ENCODE measurements around the gene PSME2.

The PSME2 gene

GRCh38 chr14:24184104-24184970 lies 37.9 kb upstream of the PSME2 start:
- peaks cover 7% of the 10 kb centered on the region for H3K36me3 Mint-ChIP-seq
- H3K27ac Mint-ChIP-seq = no peak overlapping the region
- no peaks in the 10 kb centered on the region for H3K27me3 Mint-ChIP-seq
- no peak overlapping the region for H3K4me3 Mint-ChIP-seq
- H3K4me1 Mint-ChIP-seq = peaks cover 29% of the 10 kb centered on the region
- H3K9me3 Mint-ChIP-seq = no peaks in the 10 kb centered on the region

GRCh38 chr14:24183014-24183481 lies 36.6 kb upstream of the PSME2 start:
- no peaks in the 10 kb centered on the region for H3K27me3 Mint-ChIP-seq
- peaks cover 7% of the 10 kb centered on the region for H3K36me3 Mint-ChIP-seq
- H3K4me1 Mint-ChIP-seq = peaks cover 20% of the 10 kb centered on the region
- no peak overlapping the region for H3K27ac Mint-ChIP-seq
- H3K9me3 Mint-ChIP-seq = no peaks in the 10 kb centered on the region
- H3K4me3 Mint-ChIP-seq = no peak overlapping the region

GRCh38 chr14:24182110-24182882 lies 35.9 kb upstream of the PSME2 start:
- no peaks in the 10 kb centered on the region for H3K27me3 Mint-ChIP-seq
- H3K4me3 Mint-ChIP-seq = no peak overlapping the region
- peak overlapping the region; percentile 83 for H3K27ac Mint-ChIP-seq
- no peaks in the 10 kb centered on the region for H3K9me3 Mint-ChIP-seq
- H3K4me1 Mint-ChIP-seq = peaks cover 12% of the 10 kb centered on the region
- H3K36me3 Mint-ChIP-seq = peaks cover 4% of the 10 kb centered on the region

GRCh38 chr14:24181371-24182077 lies 35.1 kb upstream of the PSME2 start:
- no peaks in the 10 kb centered on the region for H3K27me3 Mint-ChIP-seq
- peaks cover 8% of the 10 kb centered on the region for H3K4me1 Mint-ChIP-seq

GRCh38 chr14:24179961-24180796 lies 33.8 kb upstream of the PSME2 start:
- H3K4me1 Mint-ChIP-seq = peaks cover 5% of the 10 kb centered on the region
- peaks cover 4% of the 10 kb centered on the region for H3K36me3 Mint-ChIP-seq
- H3K27me3 Mint-ChIP-seq = no peaks in the 10 kb centered on the region
- H3K9me3 Mint-ChIP-seq = no peaks in the 10 kb centered on the region
- H3K4me3 Mint-ChIP-seq = no peak overlapping the region
- peak overlapping the region; percentile 46 for H3K27ac Mint-ChIP-seq

More at GRCh38 chr14:24181371-24182077, 35.1 kb upstream of the PSME2 start:
- Mint-ChIP-seq H3K9me3 (no peaks in the 10 kb centered on the region), H3K36me3 (peaks cover 4% of the 10 kb centered on the region), H3K27ac (peak overlapping the region; percentile 32), H3K4me3 (no peak overlapping the region)

- Mint-ChIP-seq H3K9me3 (no peaks in the 10 kb centered on the region), H3K36me3 (peaks cover 4% of the 10 kb centered on the region), H3K27me3 (no peaks in the 10 kb centered on the region), H3K4me3 (no peak overlapping the region), H3K27ac (no peak overlapping the region), H3K4me1 (peaks cover 5% of the 10 kb centered on the region)
Measured at GRCh38 chr14:24179294-24179960, 33.0 kb upstream of the PSME2 start.

- peaks cover 5% of the 10 kb centered on the region for H3K4me1 Mint-ChIP-seq
- no peaks in the 10 kb centered on the region for H3K27me3 Mint-ChIP-seq
- peaks cover 4% of the 10 kb centered on the region for H3K36me3 Mint-ChIP-seq
- H3K9me3 Mint-ChIP-seq = no peaks in the 10 kb centered on the region
- no peak overlapping the region for H3K27ac Mint-ChIP-seq
- no peak overlapping the region for H3K4me3 Mint-ChIP-seq
Measured at GRCh38 chr14:24178399-24179178, 32.2 kb upstream of the PSME2 start.

GRCh38 chr14:24177891-24178290 lies 31.5 kb upstream of the PSME2 start:
- Mint-ChIP-seq H3K9me3 (no peaks in the 10 kb centered on the region), H3K36me3 (peaks cover 4% of the 10 kb centered on the region), H3K27ac (no peak overlapping the region), H3K4me3 (no peak overlapping the region), H3K27me3 (no peaks in the 10 kb centered on the region), H3K4me1 (peaks cover 7% of the 10 kb centered on the region)

GRCh38 chr14:24177041-24177825 lies 30.8 kb upstream of the PSME2 start:
- H3K36me3 Mint-ChIP-seq = peaks cover 2% of the 10 kb centered on the region
- H3K27ac Mint-ChIP-seq = no peak overlapping the region
- H3K4me3 Mint-ChIP-seq = no peak overlapping the region
- H3K4me1 Mint-ChIP-seq = peaks cover 6% of the 10 kb centered on the region
- H3K27me3 Mint-ChIP-seq = no peaks in the 10 kb centered on the region
- H3K9me3 Mint-ChIP-seq = no peaks in the 10 kb centered on the region

- H3K9me3 Mint-ChIP-seq = no peaks in the 10 kb centered on the region
- H3K4me1 Mint-ChIP-seq = peaks cover 10% of the 10 kb centered on the region
- H3K4me3 Mint-ChIP-seq = no peak overlapping the region
- no peak overlapping the region for H3K27ac Mint-ChIP-seq
- H3K27me3 Mint-ChIP-seq = no peaks in the 10 kb centered on the region
- peaks cover 2% of the 10 kb centered on the region for H3K36me3 Mint-ChIP-seq
Measured at GRCh38 chr14:24176599-24176998, 30.2 kb upstream of the PSME2 start.

- Mint-ChIP-seq H3K27ac (peak overlapping the region; percentile 32), H3K4me3 (peak overlapping the region; percentile 15), H3K36me3 (peaks cover 8% of the 10 kb centered on the region), H3K27me3 (no peaks in the 10 kb centered on the region), H3K4me1 (peaks cover 29% of the 10 kb centered on the region), H3K9me3 (no peaks in the 10 kb centered on the region)
Measured at GRCh38 chr14:24172871-24173281, 26.5 kb upstream of the PSME2 start.

- H3K9me3 Mint-ChIP-seq = no peaks in the 10 kb centered on the region
- peak overlapping the region; percentile 84 for H3K4me3 Mint-ChIP-seq
- H3K27ac Mint-ChIP-seq = no peak overlapping the region
- H3K36me3 Mint-ChIP-seq = peaks cover 11% of the 10 kb centered on the region
- H3K27me3 Mint-ChIP-seq = no peaks in the 10 kb centered on the region
- H3K4me1 Mint-ChIP-seq = peaks cover 33% of the 10 kb centered on the region
Measured at GRCh38 chr14:24172261-24172860, 26.0 kb upstream of the PSME2 start.

Data from activated naive CD4-positive, alpha-beta T cell treated with anti-CD3 and anti-CD28 coated beads, Interleukin-2, amount 50 U/mL, for 24 hours (primary cell).